Tongue (tissue), 2 donors: ENCODE measurements around the gene SLC28A2. TPM values are rescaled to one million over a fixed set of nuclear protein-coding genes. Genes with fewer than 3 reads are reported as not detected.

Experiments
- DNase-seq: peaks from one replicate; pipeline ENCODE4 v3.0.0-alpha.2; 2015
- total RNA-seq: library from RNA; depleted of rRNA; stranded (reverse); fragments of >200 nt; gene quantifications from one replicate; pipeline ENCODE4 v1.2.3, GENCODE V29; 2014

The SLC28A2 gene
- total RNA-seq, 1 donor from 2014 or later = 0.10 TPM

DNA sequence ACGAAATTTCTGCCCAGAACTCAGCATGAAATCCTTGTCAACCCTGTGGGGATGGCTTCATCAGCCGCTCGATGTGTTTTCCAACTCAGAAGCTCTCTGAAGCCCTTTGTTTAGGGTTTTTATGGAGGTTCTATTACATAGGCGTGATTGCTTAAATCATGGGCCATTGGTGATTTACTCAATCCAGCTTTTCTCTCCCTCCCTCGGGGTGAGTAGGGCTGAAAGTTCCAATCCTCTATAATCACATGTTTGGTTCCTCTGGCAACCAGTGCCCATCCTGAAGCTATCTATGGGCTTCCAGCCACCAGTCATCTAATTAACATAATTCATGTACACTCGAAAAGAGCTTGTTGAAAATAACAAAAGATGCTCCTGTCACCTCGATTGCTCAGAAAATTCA lies 74.7 kb downstream of the SLC28A2 start:
- no peak for DNase-seq

Other genes starting within 250 kb of the SLC28A2 start
- gene SORD, start 229.0 kb upstream of the SLC28A2 start, total RNA-seq = 11.5 TPM
- 2.1 TPM for gene DUOX2, start 138.1 kb upstream of the SLC28A2 start, total RNA-seq
- gene DUOXA2, start 137.9 kb upstream of the SLC28A2 start, total RNA-seq = 1.2 TPM
- gene DUOXA1, start 122.4 kb upstream of the SLC28A2 start, total RNA-seq = 22.2 TPM
- 32.5 TPM for gene DUOX1, start 122.2 kb upstream of the SLC28A2 start, total RNA-seq
- gene SHF, start 64.3 kb upstream of the SLC28A2 start, total RNA-seq = 7.3 TPM
- gene GATM, start 126.3 kb downstream of the SLC28A2 start, total RNA-seq = 743 TPM